NCI-H1417 treated with DMSO at 0.1 percent for 48 hours (cell line): ENCODE measurements around the gene P2RY6.

Source experiments
- DNase-seq: peaks from one replicate; lab custom pipeline; 2025; lab: John Stamatoyannopoulos, UW

The P2RY6 gene

DNA sequence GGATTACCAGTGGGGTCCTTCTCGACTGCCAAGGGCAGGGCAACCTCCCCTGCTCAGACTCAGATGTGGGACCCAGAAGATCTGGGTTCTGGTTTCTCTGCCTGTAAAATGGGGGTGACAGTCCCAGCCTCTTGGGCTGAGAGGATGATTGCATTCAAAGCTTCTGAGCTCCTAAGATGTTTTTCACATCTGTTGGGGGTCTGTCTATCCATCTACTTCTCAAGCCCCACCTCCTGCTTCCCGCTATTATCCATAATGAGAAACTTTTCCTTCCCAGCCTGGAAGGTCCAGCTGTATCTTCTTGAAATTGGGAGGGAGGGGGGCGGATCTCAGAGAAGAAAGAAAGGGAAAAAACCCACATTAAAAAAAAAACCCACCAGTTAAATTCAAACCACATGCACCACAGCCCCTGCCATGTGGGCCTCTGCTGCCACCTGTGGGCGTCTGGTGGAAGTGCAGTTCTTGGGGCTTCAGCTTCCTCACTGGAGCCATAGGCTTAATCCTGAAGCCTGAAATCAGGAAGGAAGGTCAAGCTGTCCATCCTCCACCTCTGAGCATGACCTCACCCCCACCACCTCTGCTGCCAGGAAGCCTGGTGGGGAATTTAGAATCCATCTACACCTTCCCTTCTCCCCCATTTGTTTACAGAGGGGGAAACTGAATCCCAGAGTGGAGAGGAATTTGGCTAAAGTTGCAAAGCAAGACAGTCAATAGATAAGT is 63.2 kb downstream of the P2RY6 start:
- DNase-seq: peak; percentile 27

DNA sequence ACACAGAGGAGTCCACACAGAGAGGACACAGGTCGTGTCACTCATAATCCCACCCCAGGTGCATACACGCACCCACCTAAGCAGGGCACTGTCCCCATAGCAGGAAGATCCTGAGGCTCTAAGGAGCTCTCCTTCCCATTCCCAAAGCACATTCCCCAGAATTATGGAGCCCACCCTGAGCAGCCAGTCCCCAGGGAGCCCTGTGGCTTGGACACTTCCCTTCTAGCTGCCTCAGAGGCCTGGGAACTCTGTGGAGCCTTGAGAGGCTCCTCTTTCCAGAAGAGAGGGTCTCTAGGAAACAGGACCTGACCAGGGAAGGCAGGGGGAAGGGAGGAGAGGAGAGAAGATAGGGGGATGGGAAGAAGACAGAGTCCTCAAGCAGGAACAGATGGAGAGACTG is 65.7 kb downstream of the P2RY6 start:
- DNase-seq: no peak

DNA sequence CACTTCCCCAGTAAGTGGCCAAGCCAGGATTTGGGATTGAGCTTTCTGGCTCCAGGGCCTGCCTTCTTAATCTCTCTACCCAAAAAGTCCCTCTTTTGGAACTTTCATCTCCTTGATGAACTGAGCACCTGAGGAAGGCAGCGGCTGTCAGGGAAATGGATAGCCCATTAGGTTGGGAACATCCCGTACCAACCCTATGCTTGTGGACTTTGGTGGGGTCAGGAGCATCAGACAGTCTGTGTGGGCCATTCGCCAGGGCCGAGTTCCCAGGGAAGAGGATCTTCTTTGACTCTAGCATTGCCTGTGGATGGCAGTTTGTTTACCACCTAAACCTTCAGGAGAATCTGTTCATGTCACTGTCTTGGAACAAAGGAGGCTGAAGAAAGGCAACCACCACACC is 66.1 kb downstream of the P2RY6 start:
- no peak for DNase-seq

DNA sequence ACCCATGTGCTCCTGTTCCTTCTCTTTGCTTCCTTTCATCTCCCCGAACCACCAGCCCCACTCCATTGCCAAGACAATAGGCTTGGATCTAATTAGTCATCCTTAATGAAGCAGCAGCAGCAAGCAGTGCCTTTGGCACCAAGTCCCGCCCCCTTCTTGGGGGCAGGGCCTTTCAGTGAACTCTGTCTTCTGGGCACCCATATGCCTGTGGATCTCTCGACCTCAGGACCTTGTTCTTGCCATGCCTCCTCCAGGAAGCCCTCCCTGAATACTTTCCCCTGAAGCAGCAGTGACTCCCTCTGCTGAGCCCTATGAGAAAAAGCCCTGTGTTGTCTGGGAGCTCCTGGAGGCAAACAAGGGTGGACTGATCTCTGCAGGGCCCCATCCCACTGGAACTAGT is 68.0 kb downstream of the P2RY6 start:
- no peak for DNase-seq

DNA sequence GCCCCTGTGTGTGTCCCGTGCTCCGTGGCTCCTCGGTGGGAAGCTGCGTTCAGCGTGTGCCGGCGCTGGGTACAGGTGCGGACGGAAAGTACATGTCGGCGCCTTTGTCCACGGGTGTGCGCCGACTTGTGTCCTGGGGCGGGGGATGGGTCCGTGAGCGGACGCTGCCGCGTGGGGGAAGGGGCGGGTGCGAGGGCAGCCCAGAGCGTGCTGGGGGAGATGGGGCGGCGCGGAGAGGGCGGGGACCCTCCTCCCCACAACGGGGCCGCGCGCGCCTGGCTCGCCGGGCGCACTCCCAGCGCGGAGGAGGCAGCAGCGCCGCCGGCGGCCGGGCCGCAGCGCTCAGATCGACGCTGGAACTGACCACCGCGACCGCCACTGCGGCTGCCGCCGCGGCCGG is 70.5 kb downstream of the P2RY6 start:
- no peak for DNase-seq

DNA sequence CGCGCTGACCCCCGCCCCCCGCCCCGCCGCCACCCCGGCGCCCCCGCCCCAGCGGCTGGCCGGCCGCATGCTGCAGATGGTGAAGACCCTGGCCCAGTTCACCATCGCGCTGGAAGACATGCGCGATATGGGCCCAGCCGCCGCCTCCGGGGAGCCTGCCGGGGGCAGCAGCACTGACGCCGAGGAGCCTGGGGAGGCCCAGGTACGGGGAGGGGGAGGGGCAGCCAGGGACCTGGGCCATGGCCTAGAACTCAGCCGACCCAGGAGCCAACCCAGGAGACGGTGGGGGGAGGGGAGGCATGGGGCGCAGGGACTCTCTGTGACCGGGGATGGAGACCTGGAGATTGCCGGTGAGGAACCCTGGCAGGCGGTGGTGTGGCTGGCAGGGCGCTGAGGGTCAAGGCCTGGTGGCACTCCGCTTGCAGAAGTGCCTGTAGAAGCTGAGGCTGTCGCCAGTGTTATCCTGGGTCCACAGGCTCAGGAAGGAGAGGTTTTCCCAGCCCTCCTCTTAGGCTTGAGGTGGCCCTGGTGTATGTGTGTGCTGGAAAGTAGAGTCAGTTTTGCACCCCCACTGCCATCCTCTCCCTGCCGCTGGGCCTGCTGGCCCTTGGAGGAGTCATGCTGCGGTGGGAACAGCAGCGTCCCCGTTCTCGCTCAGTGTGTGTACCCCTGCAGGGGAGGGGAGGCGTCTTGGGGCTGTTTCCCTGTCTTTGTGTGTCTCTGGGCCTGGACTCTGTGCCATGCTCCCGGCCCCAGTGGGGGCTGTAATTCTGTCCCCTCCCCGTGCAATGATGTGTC is 71.1 kb downstream of the P2RY6 start:
- DNase-seq: no peak

DNA sequence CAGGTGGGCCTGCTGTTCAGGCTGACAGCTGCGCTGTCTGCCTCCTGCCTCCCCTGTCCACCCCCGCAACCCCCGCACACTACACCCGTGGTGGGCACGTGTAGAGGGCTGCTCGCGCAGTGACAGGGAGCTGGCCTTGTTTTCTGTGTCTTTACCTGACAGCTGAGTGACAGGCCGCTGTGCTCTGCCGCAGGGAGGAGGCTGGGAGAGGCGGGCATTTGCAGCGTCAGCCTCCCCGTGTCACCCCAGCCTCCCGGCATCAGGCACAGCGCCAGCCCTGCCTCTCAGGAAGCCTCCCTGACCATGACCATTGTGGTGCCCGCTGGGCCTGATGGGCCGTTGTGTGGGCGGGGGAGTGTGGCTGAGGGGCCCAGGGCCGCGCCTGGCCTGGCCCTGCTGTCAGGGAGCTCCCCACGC is 72.1 kb downstream of the P2RY6 start:
- DNase-seq: no peak

DNA sequence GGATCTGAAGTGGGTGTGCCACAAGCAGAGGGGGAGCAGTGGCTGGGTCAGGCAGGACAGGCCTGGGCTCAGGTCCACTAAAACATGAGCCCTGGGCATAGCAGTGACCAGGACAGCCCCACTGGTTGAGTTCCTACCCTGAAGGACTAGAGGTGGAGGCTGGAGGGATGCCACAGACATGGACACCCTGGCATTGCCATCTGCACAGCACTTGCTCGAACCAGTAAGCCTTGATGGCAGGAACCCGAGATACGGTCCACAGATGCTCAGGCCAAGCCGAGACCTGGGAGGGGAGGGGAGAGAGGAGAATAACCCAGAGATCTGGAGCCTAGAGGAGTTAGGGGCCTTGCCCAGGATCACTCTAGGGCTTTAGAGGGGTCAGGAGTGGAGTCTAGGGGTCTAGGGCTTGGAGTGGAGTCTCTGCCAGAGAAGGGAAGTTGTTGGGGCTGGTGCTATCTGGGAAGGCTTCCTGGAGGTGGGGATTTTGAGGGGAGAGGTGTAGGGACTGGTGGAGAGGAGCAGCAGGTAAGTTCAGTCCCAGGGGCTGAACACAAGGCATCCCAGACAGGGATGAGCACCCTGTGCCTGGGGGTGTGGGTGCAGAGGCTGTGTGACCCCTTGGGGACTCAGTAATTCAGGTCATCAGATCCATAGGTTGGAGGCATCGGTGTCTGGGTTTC is 73.5 kb downstream of the P2RY6 start:
- DNase-seq: no peak

DNA sequence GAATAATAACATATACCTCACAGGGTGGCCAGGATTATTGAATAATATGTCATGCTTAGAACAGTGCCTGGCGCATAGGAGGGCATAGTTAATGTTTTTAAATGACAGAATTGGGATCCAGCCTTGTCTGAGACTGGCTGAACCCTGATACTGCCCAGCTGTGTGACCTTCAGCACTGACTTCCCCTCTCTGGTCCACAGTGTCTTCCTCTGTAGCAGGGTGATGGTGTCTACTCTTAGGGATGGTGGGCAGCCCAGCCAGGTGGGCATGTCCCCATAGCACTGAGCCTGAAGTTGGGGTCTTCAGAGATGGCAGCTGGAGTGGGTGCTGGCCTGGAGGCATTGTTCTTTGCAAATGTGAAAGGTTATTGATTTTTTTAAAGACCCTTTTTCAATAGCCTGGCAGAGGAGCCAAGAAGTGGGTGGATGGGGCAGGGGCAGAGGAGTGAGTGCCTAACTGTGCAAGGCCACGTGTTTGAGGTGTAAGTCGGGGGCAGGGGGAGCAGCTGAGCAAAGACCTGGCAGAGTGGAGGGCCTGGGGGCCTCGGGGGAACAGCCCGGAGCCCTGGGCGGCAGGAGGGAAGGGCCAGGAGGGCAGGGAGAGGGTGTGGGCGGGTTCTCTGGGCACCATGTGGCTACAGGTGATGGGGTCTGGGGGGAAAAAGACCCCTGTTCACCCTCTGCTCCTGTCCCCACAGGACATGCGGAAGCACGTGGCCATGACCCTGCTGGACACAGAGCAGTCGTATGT is 74.2 kb downstream of the P2RY6 start:
- no peak for DNase-seq

DNA sequence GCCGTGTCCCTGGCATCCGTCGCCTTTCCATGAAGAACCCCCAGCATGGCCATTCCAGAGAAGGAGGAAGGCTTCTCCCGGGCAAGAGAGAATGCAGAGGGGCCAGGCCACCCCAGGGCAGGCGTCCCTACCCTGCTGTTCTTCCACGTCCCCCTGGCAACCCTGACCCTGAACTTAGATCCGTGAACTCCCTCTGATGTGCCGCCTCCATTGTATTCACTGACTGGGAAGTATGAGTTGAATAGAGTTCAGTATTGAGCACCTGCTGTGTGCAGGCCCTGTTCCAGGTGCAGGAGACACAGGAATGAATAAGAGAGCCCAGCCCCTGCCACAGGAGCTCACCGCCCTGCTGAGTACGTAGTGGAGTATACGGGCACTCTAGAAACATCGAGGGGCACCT is 74.9 kb downstream of the P2RY6 start:
- DNase-seq: no peak
